Fibroblast of skin of left quadriceps (primary cell): ENCODE data around the gene MBLAC1.

ENCODE experiments used
- DNase-seq, 2 experiments: peaks; one replicate each; pipeline ENCODE4 v3.0.0-alpha.2; 2013; ENCODE audit warnings: low read depth in 2 of 2

Gene MBLAC1

GRCh38 chr7:100153708-100154535 is 27.2 kb downstream of the MBLAC1 start:
- DNase-seq: no peak

GRCh38 chr7:100154651-100155491 is 28.1 kb downstream of the MBLAC1 start:
- no peak for DNase-seq

GRCh38 chr7:100155553-100156317 is 29.0 kb downstream of the MBLAC1 start:
- no peak for DNase-seq

GRCh38 chr7:100156331-100157068 is 29.7 kb downstream of the MBLAC1 start:
- DNase-seq: no peak

- DNase-seq: no peak
Observed at GRCh38 chr7:100157069-100157333, 30.2 kb downstream of the MBLAC1 start.

GRCh38 chr7:100157334-100158228 is 30.8 kb downstream of the MBLAC1 start:
- DNase-seq: no peak

- peak; percentile 49 to 57 for DNase-seq
Observed at GRCh38 chr7:100158229-100159098, 31.7 kb downstream of the MBLAC1 start, which contains the start of gene TRAPPC14. TRAPPC14 (minus strand) TSS chr7:100158723; CDS start chr7:100158499, 224 bp downstream.

- no peak for DNase-seq
Observed at GRCh38 chr7:100159099-100159623, 32.4 kb downstream of the MBLAC1 start.

GRCh38 chr7:100160067-100160466 is 33.3 kb downstream of the MBLAC1 start:
- no peak for DNase-seq

GRCh38 chr7:100163006-100163531 is 36.3 kb downstream of the MBLAC1 start:
- DNase-seq: no peak

- DNase-seq: no peak
Observed at GRCh38 chr7:100163871-100164270, 37.1 kb downstream of the MBLAC1 start.

- DNase-seq: no peak
Observed at GRCh38 chr7:100166317-100166940, 39.7 kb downstream of the MBLAC1 start.

GRCh38 chr7:100166970-100167911 is 40.5 kb downstream of the MBLAC1 start:
- DNase-seq: no peak

- DNase-seq: no peak
Observed at GRCh38 chr7:100167912-100168323, 41.2 kb downstream of the MBLAC1 start.

GRCh38 chr7:100169147-100169850 is 42.5 kb downstream of the MBLAC1 start:
- no peak for DNase-seq

- no peak for DNase-seq
Observed at GRCh38 chr7:100170101-100170897, 43.5 kb downstream of the MBLAC1 start.
